GM12878 (cell line): Measurements from ENCODE around the gene SLC25A41. TPM values are rescaled to one million over a fixed set of nuclear protein-coding genes. Genes with fewer than 3 reads are reported as not detected.

Experiments
- BMI1 ChIP-seq: fragments of 450-650 bp; IDR thresholded peaks from 2 replicates; pipeline ENCODE4 v1.6.1; 2016; ENCODE audit warnings: mild to moderate bottlenecking, moderate library complexity, borderline replicate concordance
- CHD2 ChIP-seq: IDR thresholded peaks from 2 replicates; pipeline ENCODE4 v1.6.1; 2011; ENCODE audit warnings: low read depth, low read length, improper control_type of control experiment, borderline replicate concordance
- CHD4 ChIP-seq: fragments of 200-600 bp; sonication (generic); IDR thresholded peaks from 2 replicates; pipeline ENCODE4 v1.6.1; 2016; ENCODE audit warnings: mild to moderate bottlenecking
- ELK1 ChIP-seq: IDR thresholded peaks from 2 replicates; pipeline ENCODE4 v1.6.1; 2012; ENCODE audit warnings: low read depth, low read length, improper control_type of control experiment
- HDAC2 ChIP-seq: fragments of 200-600 bp; sonication (generic); IDR thresholded peaks from 2 replicates; pipeline ENCODE4 v1.6.1; 2017
- NBN ChIP-seq: fragments of 450-650 bp; IDR thresholded peaks from 2 replicates; pipeline ENCODE4 v1.6.1; 2016
- NFYA ChIP-seq: IDR thresholded peaks from 2 replicates; pipeline ENCODE4 v1.6.1; 2011; ENCODE audit warnings: low read depth, mild to moderate bottlenecking, low read length, improper control_type of control experiment, borderline replicate concordance
- POLR2AphosphoS5 ChIP-seq: IDR thresholded peaks from 2 replicates; pipeline ENCODE4 v1.6.1; 2011; ENCODE audit warnings: mild to moderate bottlenecking, low read length, inconsistent platforms
- SKIL ChIP-seq: fragments of 450-650 bp; IDR thresholded peaks from 2 replicates; pipeline ENCODE4 v1.6.1; 2017; ENCODE audit warnings: mild to moderate bottlenecking, low read depth, inconsistent platforms; ENCODE audit not compliant: poor library complexity, severe bottlenecking
- SREBF1 ChIP-seq: IDR thresholded peaks from 2 replicates; pipeline ENCODE4 v1.6.1; 2012; ENCODE audit warnings: mild to moderate bottlenecking, low read length
- STAT1 ChIP-seq: fragments of 450-650 bp; conservative IDR thresholded peaks from 2 replicates; pipeline ENCODE4 v1.6.1; 2014; ENCODE audit warnings: antibody characterized with exemption, mild to moderate bottlenecking
- SUPT20H ChIP-seq: IDR thresholded peaks from 2 replicates; pipeline ENCODE4 v1.6.1; 2011; ENCODE audit warnings: low read depth, mild to moderate bottlenecking, low read length, moderate library complexity, borderline replicate concordance; ENCODE audit not compliant: control insufficient read depth
- TBL1XR1 ChIP-seq: IDR thresholded peaks from 2 replicates; pipeline ENCODE4 v1.6.1; 2012; ENCODE audit warnings: low read depth, low read length, improper control_type of control experiment
- YY1 ChIP-seq: IDR thresholded peaks from 2 replicates; pipeline ENCODE4 v1.6.1; 2011; ENCODE audit warnings: low read depth, mild to moderate bottlenecking, low read length
- ZNF217 ChIP-seq: fragments of 450-650 bp; IDR thresholded peaks from 2 replicates; pipeline ENCODE4 v1.6.1; 2017; ENCODE audit warnings: antibody characterized with exemption, mild to moderate bottlenecking
- polyA plus RNA-seq, 11 experiments: library from polyadenylated mRNA; depleted of rRNA in 4 of 11; unstranded in 6 of 11; stranded (reverse) in 5 of 11; fragments of >200 nt; fragmentation: Nextera tagmentation in 4 of 11; fragmentation: Illumina TruSeq in 1 of 11; extraction: Ambion mirVana in 4 of 11; extraction: Trizol in 1 of 11; gene quantifications; 1 replicate in 1 of 11; 2 replicates in 10 of 11; pipeline versions ENCODE4 v1.2.1 to v1.2.3, GENCODE V29; 2011 to 2016; ENCODE audit warnings: inconsistent platforms in 2 of 11, missing spikeins in 2 of 11, low read depth in 1 of 11
- total RNA-seq, 4 experiments: library from RNA; depleted of rRNA in 3 of 4; stranded (reverse); fragments of >200 nt in 3 of 4; fragmentation: Illumina TruSeq in 1 of 4; extraction: Trizol in 1 of 4; gene quantifications; 2 replicates each; pipeline versions ENCODE4 v1.2.1 to v1.2.3, GENCODE V29; 2013 to 2021
- TF ChIP-seq, protein P1 (sequence below), 3 experiments: IDR thresholded peaks in 2 of 3; conservative IDR thresholded peaks in 1 of 3; 2 replicates each; pipeline ENCODE4 v1.5.1; 2011; ENCODE audit warnings: low read depth in 3 of 3, low read length in 3 of 3, mild to moderate bottlenecking in 3 of 3, control low read depth in 2 of 3, moderate library complexity in 2 of 3, inconsistent platforms in 1 of 3, mixed read lengths in 1 of 3; ENCODE audit not compliant: control insufficient read depth in 2 of 3, insufficient read depth in 1 of 3; ENCODE audit errors: extremely low read depth in 1 of 3
- TF ChIP-seq, protein P2 (sequence below): fragments of 450-650 bp; IDR thresholded peaks from 2 replicates; pipeline ENCODE4 v1.6.1; 2017; ENCODE audit warnings: mild to moderate bottlenecking, moderate library complexity
- TF ChIP-seq, protein P3 (sequence below): fragments of 450-650 bp; IDR thresholded peaks from 2 replicates; pipeline ENCODE4 v1.6.1; 2016; ENCODE audit warnings: mild to moderate bottlenecking

The SLC25A41 gene
- total and polyA plus RNA-seq, 10 of the 15 experiments (the other 5 are each of a cell fraction or from before 2014, with no cell fraction given): 0.23 to 1.2 (median 0.43) TPM; not detected in 2

- TF ChIP-seq SKIL (peak; percentile 100), SUPT20H (no peak), ELK1 (no peak), TBL1XR1 (no peak), YY1 (peak; percentile 74), NFYA (peak; percentile 94), BMI1 (no peak), CHD4 (no peak), CHD2 (peak; percentile 97), STAT1 (no peak), ZNF217 (no peak), NBN (peak; percentile 3; the same call in 1 of the 2 replicates), HDAC2 (0 out of 2 replicates have a peak, but pooled peaks have one; percentile 63), SREBF1 (peak; percentile 64), POLR2AphosphoS5 (0 out of 2 replicates have a peak, but pooled peaks have one; percentile 53)
- TF ChIP-seq, protein P1, sequence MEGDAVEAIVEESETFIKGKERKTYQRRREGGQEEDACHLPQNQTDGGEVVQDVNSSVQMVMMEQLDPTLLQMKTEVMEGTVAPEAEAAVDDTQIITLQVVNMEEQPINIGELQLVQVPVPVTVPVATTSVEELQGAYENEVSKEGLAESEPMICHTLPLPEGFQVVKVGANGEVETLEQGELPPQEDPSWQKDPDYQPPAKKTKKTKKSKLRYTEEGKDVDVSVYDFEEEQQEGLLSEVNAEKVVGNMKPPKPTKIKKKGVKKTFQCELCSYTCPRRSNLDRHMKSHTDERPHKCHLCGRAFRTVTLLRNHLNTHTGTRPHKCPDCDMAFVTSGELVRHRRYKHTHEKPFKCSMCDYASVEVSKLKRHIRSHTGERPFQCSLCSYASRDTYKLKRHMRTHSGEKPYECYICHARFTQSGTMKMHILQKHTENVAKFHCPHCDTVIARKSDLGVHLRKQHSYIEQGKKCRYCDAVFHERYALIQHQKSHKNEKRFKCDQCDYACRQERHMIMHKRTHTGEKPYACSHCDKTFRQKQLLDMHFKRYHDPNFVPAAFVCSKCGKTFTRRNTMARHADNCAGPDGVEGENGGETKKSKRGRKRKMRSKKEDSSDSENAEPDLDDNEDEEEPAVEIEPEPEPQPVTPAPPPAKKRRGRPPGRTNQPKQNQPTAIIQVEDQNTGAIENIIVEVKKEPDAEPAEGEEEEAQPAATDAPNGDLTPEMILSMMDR (IDR thresholded peaks at IDR 0.05 in 2 of 3, conservative IDR thresholded peaks at IDR 0.05 in 1 of 3; ENCODE audit: control insufficient read depth in 2 of 3, extremely low read depth in 1 of 3, insufficient read depth in 1 of 3, low read depth in 3 of 3, low read length in 3 of 3): no peak
- TF ChIP-seq, protein P2, sequence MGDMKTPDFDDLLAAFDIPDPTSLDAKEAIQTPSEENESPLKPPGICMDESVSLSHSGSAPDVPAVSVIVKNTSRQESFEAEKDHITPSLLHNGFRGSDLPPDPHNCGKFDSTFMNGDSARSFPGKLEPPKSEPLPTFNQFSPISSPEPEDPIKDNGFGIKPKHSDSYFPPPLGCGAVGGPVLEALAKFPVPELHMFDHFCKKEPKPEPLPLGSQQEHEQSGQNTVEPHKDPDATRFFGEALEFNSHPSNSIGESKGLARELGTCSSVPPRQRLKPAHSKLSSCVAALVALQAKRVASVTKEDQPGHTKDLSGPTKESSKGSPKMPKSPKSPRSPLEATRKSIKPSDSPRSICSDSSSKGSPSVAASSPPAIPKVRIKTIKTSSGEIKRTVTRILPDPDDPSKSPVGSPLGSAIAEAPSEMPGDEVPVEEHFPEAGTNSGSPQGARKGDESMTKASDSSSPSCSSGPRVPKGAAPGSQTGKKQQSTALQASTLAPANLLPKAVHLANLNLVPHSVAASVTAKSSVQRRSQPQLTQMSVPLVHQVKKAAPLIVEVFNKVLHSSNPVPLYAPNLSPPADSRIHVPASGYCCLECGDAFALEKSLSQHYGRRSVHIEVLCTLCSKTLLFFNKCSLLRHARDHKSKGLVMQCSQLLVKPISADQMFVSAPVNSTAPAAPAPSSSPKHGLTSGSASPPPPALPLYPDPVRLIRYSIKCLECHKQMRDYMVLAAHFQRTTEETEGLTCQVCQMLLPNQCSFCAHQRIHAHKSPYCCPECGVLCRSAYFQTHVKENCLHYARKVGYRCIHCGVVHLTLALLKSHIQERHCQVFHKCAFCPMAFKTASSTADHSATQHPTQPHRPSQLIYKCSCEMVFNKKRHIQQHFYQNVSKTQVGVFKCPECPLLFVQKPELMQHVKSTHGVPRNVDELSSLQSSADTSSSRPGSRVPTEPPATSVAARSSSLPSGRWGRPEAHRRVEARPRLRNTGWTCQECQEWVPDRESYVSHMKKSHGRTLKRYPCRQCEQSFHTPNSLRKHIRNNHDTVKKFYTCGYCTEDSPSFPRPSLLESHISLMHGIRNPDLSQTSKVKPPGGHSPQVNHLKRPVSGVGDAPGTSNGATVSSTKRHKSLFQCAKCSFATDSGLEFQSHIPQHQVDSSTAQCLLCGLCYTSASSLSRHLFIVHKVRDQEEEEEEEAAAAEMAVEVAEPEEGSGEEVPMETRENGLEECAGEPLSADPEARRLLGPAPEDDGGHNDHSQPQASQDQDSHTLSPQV: no peak
- TF ChIP-seq, protein P3, sequence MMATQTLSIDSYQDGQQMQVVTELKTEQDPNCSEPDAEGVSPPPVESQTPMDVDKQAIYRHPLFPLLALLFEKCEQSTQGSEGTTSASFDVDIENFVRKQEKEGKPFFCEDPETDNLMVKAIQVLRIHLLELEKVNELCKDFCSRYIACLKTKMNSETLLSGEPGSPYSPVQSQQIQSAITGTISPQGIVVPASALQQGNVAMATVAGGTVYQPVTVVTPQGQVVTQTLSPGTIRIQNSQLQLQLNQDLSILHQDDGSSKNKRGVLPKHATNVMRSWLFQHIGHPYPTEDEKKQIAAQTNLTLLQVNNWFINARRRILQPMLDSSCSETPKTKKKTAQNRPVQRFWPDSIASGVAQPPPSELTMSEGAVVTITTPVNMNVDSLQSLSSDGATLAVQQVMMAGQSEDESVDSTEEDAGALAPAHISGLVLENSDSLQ: peak; percentile 100
Observed at GRCh38 chr19:6424939-6425731, 8.4 kb downstream of the SLC25A41 start (continued).
